HUDEP-2 (cell line): Measurements from ENCODE around the gene MACROD2.

ENCODE experiments used
- DNase-seq, 76 experiments: peaks; one replicate each; lab custom pipeline; 2025; ENCODE audit not compliant: unreplicated experiment in 76 of 76; lab: John Stamatoyannopoulos, UW

The MACROD2 gene

GRCh38 chr20:15061061-15061430 lies 1065.7 kb downstream of the MACROD2 start:
- no peak for DNase-seq

GRCh38 chr20:15061955-15062354 lies 1066.6 kb downstream of the MACROD2 start:
- no peak for DNase-seq

DNA sequence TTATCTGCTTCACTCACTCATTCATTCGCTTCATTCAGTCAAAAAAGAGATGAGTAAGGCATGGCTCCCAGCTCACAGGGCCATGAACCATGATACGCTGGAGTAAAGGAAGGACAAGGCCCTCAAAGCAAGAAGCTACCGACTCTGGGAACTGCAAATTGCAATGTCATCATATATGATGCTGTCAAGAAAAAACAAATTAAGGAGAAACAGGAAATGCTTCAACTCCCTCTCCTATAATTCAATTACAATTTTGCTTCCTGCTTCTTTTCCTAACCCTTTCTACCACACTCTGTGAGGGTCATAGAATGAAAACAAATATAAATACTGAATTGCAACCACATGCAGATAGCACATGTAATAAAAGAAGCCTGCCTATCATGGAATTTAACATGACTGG lies 1067.8 kb downstream of the MACROD2 start:
- no peak for DNase-seq

- no peak for DNase-seq
Observed at GRCh38 chr20:15064741-15065140, 1069.4 kb downstream of the MACROD2 start.

DNA sequence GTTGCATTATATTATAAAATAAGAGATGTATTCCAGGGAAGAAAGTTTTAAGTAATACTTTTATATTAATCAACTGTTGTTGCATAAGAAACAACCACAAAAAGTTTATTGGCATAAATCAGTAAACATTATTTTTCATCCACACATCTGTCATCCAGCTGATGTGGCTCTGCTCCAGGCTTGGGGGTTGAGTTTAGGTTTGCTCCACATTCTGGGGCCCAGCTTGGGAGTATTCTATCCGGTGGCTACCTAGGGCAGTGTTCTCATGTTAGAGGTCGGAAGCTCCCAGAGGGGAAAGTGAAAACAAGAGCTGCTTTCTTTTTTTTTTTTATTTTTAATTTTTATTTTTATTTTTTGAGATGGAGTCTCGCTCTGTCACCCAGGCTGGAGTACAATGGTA lies 1070.5 kb downstream of the MACROD2 start:
- DNase-seq = no peak

DNA sequence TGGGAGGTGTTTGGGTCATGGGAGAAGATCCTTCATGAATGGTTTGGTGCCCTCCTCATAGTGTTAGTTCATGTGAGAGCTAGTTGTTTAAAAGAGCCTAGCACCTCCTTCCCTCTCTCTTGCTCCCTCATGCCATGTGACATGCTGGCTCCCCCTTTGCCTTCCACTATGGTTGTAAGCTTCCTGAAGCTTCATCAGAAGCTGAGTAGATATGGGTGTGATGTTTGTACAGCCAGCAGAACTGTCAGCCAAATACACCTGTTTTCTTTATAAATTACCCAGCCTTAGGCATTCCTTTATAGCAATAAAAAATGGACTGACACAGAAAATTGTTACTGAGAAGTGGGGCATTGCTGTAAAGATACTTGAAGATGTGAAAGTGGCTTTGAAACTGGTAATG lies 1073.2 kb downstream of the MACROD2 start:
- no peak for DNase-seq

- DNase-seq = no peak
Observed at GRCh38 chr20:15069355-15069754, 1074.0 kb downstream of the MACROD2 start.

DNA sequence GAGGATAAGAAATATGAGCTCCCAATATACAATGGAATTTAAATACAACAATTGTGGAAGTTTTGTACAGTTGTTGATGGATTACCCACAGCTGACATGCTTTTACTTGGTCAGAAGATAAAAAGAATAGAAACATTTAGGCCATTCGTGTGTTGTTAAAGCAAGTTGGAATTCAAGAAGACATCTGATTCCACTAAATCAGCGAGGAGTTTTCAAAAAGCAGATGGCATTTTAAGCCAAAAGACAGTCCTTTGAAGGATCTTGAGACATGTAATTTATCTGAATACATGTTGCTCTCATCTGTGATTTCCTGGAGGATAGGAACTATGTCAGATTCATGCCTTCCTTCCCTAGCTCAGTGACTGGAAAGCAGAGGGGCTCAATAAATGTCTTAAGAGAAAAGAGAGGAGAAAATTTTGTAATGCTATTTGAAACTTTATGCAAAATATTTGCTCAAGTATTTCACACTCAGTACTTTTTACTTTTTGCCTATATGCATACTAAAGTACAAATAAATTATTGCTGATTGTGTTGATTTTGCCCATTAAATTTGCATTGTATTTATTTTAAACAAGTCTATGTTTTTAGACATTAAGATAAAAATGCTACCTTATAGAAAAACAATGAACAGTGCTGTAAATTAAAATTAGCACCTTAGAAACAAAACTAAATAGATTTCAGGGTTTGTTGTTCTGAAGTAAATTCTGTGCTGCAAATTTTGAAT lies 1075.9 kb downstream of the MACROD2 start:
- DNase-seq = no peak

GRCh38 chr20:15072316-15072715 lies 1077.0 kb downstream of the MACROD2 start:
- DNase-seq = no peak

GRCh38 chr20:15075586-15075985 lies 1080.3 kb downstream of the MACROD2 start:
- no peak for DNase-seq

DNA sequence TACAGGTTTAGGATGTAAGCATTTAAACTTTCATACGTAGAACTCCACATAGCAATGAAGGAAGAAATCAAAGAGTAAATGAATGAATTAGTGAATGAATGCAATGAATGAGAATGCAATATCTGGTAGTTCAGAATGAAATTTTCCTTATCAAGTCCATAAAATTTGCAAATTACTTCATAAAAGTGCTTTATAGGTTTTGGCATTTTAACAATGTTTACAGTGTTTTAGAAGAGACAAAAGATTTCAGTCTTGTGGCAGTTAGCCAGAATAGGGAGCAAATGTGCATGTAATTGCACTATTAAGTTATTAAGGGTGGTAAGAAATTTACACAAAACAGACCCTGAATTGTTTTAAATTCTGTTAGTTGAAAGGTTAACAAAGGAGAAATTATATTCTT lies 1081.5 kb downstream of the MACROD2 start:
- DNase-seq = no peak

DNA sequence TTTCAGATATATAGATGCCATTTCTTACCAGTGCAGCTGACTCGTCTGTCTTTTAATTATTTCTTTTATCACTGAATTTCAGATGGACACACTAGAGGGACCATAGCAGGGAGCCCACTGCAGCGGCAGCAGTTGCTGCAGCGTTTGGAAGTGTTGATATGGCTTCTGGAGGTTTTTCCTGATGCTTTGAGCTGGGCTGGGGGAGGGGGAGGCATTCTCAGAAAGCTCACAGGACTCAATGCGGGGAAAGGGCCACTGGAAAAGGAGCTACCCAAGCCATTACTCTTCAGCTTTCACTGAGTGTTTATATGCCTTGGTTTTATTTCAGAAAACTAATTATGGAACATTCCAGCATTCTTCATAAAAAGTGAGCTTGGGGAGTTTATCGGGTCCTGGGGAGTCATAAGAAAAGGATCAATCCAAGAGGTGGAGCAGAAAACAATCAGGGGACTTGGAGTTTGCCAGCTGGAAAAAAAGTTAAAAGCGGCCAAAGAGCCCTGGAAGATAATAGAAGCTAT lies 1082.5 kb downstream of the MACROD2 start:
- DNase-seq = no peak

DNA sequence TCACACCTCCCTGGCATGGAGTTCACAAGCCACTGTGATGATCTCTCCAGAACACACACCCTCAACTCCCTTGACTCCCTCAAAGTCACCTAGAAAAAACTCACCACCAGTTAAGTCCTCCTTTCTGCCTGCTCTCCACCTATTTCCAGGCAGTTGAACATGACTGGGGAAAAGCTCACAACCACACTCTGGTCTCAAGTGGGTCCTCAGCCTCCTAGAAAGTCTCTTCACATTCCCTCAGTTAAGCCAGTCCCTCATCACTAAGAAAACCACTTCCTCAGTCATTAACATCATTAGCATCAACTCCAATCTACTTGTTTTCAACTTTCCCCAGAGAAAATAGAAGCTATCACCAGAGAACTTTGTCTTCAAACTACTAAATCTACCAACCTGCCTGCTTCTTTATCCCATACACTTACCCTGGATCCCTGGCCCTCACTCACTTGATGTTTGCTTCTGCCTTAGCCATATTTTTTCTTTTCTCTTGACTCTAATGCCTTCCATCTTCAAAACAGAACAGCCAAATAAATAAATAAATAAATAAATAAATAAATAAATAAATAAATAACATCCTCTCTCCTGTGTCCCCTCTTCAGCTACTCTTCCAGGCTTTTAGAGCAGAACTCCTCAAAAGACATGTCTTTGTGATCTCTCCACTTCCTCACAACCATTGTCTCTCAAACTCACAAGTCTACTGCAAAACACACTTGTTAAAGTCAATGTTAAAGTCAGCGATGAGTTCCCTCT lies 1084.5 kb downstream of the MACROD2 start:
- DNase-seq = no peak

DNA sequence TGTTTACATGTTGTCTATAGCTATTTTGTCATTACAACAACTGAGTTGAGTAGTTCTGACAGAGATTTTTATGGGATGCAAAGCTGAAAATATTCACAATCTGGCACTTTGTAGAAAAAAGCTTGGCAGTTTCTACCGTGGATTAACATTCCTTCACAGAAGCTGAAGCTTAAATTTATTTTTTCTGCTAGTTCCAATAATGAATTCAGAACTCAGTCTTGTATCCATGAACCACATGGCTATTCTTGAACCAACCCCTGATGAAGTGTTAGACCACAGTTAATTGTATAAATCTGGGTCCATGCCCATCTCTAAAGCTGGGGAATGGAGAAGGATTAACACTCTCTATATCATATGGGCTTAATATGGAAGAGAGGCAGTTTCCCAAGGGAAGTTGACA lies 1085.9 kb downstream of the MACROD2 start:
- no peak for DNase-seq

DNA sequence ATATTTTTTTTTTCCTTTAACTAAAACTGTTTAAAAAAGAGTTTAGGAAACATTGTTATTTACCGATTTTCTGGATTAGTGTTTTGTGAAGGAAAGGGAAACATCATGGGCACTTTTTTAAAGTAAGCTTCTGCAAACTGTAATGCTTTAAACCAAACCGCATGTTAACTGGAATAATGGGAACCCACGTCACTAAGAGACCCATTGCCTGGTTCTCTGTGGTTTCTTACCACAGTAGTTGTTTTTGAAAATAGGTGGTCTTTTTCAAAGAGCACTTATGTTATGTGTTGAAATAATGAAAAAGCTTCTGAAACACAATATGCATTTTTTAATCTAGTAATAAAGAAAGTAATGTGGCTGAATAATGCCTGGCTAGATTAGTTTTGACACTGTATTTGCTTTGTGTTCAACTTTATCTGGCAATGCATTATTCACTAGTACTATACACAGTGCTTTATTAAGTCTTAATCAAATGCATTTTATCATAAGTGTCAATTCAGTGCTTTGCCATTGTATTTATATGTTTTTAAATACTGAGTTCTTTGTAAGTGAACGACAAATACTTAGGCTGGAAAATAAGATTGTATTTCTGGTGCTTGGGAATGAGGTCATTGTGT lies 1096.2 kb downstream of the MACROD2 start:
- DNase-seq = no peak

DNA sequence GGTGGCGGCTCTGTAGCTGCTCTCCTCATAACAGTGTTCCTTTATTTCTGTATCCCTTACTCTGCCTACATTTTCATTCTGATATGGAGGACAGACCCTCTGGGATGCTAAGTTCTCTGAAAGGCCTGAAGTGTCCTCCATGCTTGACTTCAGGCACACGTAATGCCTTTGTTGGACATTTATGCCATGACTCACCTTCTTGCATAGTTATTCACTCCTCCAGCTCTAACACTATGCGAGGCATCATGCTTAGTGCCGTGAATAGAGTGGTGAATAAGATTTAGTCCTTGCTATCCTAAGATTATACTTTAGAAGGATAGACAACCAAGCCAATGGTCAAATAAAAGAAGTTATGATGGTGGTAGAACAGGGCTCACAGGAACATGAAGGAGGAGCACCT lies 1103.0 kb downstream of the MACROD2 start:
- DNase-seq = no peak

- no peak for DNase-seq
Observed at GRCh38 chr20:15099130-15099529, 1103.8 kb downstream of the MACROD2 start.

- no peak for DNase-seq
Observed at GRCh38 chr20:15100506-15101160, 1105.3 kb downstream of the MACROD2 start.

DNA sequence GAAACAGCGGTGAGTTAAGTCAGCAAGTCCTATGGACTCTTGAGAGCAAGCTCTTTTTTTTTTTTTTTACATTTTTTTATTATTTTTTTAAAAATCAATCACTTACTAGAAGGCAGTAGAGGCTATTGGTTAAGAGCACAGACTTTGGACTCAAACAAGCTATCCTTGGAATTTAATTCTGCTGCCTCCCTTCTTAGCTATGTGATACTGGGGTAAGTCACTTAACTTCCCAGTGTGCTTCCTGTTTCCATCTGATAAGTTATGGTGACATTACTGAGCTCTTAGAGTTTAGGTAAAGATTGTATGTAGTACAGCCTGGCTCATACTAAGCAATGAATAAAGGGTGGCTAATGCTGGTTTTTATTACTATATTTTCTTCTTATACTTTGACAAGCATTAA lies 1112.6 kb downstream of the MACROD2 start:
- DNase-seq = no peak

DNA sequence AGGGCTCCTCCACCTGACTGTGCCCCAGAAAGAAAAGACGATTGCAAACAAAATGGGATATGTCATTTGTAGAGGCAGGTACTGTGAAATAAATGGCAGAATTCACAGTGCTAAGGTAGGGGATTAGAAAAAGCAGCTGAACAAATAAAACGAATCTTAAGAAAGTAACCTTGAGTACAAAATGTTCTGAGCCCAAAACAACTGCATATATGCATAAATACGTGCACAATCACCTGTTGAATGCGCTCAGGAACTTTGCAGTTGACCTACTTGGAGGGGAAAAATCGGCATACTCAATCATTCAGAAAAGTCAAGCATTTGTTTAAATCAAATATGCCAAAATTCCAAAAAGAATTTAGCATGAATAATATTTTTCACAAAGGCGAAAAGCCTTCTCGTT lies 1114.2 kb downstream of the MACROD2 start:
- DNase-seq = no peak

- DNase-seq = no peak
Observed at GRCh38 chr20:15111654-15112053, 1116.3 kb downstream of the MACROD2 start.
